ENCODE results near the gene ZNF446. TPM values are rescaled to one million over a fixed set of nuclear protein-coding genes. Genes with fewer than 3 reads are reported as not detected.

The ZNF446 gene
- total and polyA plus RNA-seq, 9 of the 15 experiments (the other 6 are each of a cell fraction or from before 2014, with no cell fraction given), result 0.07 to 4.8 (median 1.2) TPM

DNA sequence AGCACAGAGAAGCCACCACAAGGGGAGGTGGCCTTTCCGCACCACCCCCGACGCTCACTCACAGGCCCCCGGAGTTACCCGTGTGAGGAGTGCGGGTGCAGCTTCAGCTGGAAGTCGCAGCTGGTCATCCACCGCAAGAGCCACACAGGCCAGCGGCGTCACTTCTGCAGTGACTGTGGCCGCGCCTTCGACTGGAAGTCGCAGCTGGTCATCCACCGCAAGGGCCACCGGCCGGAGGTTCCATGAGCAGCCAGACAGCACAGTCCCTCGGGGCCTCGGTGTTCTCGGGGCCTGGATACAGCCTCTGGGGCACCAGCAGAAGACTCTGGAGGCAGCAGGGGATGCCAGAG is 4.3 kb downstream of the ZNF446 start:
- no peak overlapping the region for H3K4me2 ChIP-seq (ENCODE audit: insufficient read depth, low read length)
- no peak overlapping the region for H3K4me3 ChIP-seq
- ATAC-seq, result no peak
- H3K27ac ChIP-seq (ENCODE audit: extremely low read depth, low read depth, low read length), result no peak overlapping the region
- no peaks in the 10 kb centered on the region for H3K9me1 ChIP-seq (ENCODE audit: control insufficient read depth, insufficient read depth, low read length)
- intact Hi-C loops (cut with micrococcal nuclease) (no loop called here), in situ Hi-C loops (cut with MboI) (no loop called here)
- CTCF ChIA-PET (ENCODE audit: low intra/inter-chr PET ratio), result no interaction called here
- no peaks in the 10 kb centered on the region for H3K27me3 ChIP-seq (ENCODE audit: control insufficient read depth in 2 of 2, insufficient read depth in 2 of 2, low read length in 2 of 2)
- DNase-seq (ENCODE audit: extremely low read depth in 1 of 4, low spot score in 3 of 4), result no peak
- BruUV-seq (replicated peaks), result no TSS peak
- H3K4me1 ChIP-seq (replicated peaks in 1 of 2; ENCODE audit: control insufficient read depth in 2 of 2, insufficient read depth in 2 of 2, low read length in 2 of 2), result peaks cover 11 to 36% of the 10 kb centered on the region in 2 experiments
- 92% methylated on average over 7 of the region's 20 CpGs for WGBS (ENCODE audit: insufficient coverage, low coverage, missing lambda C conversion rate)
- H3K9ac ChIP-seq (ENCODE audit: insufficient read depth in 1 of 2, low read depth in 2 of 2, low read length in 2 of 2), result 0 out of 4 replicates have a peak overlapping the region, but pooled peaks of 1 of the 2 experiments have one; percentile 8
- H3K36me3 ChIP-seq (ENCODE audit: control insufficient read depth, insufficient read depth, low read length), result peaks cover 44% of the 10 kb centered on the region; the same call in 2 of the 3 replicates
- no peaks in the 10 kb centered on the region for H3K9me3 ChIP-seq (replicated peaks; ENCODE audit: control insufficient read depth, insufficient read depth, low read depth, low read length)
- 0 out of 2 replicates have a peak, but pooled peaks cover 1% of the 10 kb centered on the region for H4K20me1 ChIP-seq (replicated peaks; ENCODE audit: control insufficient read depth, insufficient read depth, low read length)
- H2AFZ ChIP-seq (ENCODE audit: low read depth, low read length), result no peak overlapping the region
- no peak for FAIRE-seq
- POLR2A ChIA-PET, result interaction anchor here (0.7 kb wide), 1 partner anchor 9 kb away, joined by 3 read pairs; no protein-coding TSS in a partner anchor
- TF ChIP-seq STAT5A (IDR thresholded peaks at IDR 0.05; ENCODE audit: borderline replicate concordance, low read length), result no peak
- TF ChIP-seq RBFOX2 (IDR thresholded peaks at IDR 0.05; ENCODE audit: low read depth, low read length), result peak; percentile 19
- peak; percentile 19; the same call in 1 of the 2 replicates for TF ChIP-seq POLR2G (IDR thresholded peaks at IDR 0.05; ENCODE audit: low read depth, low read length)
- H3K79me2 ChIP-seq (ENCODE audit: control insufficient read depth, insufficient read depth, low read length), result no peaks in the 10 kb centered on the region; the same call in 1 of the 3 replicates

DNA sequence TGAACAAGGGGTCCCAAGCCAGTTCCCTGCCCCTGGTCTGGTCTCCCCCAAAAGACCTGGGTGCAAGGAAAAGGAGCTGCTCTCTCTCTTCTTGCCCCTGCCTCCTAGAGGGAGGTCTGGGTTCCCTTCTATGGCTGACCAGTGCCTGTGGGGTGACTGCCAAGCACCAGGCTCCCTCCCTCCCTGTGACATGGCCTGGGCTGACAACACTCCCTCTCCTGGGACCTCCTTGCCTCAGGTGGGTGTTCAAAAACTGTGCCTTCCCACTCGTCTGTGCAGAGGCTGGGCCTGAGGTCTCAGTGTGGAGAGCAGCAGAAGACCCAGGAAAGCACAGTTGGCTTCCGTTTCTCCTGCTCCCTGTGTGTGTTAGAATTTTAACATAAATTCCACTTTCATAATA is 4.7 kb downstream of the ZNF446 start:
- Histone ChIP-seq H2AFZ (ENCODE audit: low read depth, low read length) (no peak overlapping the region), H4K20me1 (replicated peaks; ENCODE audit: control insufficient read depth, insufficient read depth, low read length) (no peaks in the 10 kb centered on the region), H3K9me3 (replicated peaks; ENCODE audit: control insufficient read depth, insufficient read depth, low read depth, low read length) (no peaks in the 10 kb centered on the region), H3K9ac (ENCODE audit: insufficient read depth in 1 of 2, low read depth in 2 of 2, low read length in 2 of 2) (no peak overlapping the region), H3K4me3 (no peak overlapping the region), H3K79me2 (ENCODE audit: control insufficient read depth, insufficient read depth, low read length) (no peaks in the 10 kb centered on the region; the same call in 1 of the 3 replicates), H3K27me3 (ENCODE audit: control insufficient read depth in 2 of 2, insufficient read depth in 2 of 2, low read length in 2 of 2) (no peaks in the 10 kb centered on the region), H3K4me1 (replicated peaks in 1 of 2; ENCODE audit: control insufficient read depth in 2 of 2, insufficient read depth in 2 of 2, low read length in 2 of 2) (peaks cover 11 to 34% of the 10 kb centered on the region in 2 experiments), H3K36me3 (ENCODE audit: control insufficient read depth, insufficient read depth, low read length) (peaks cover 44% of the 10 kb centered on the region; the same call in 2 of the 3 replicates), H3K4me2 (ENCODE audit: insufficient read depth, low read length) (no peak overlapping the region), H3K9me1 (ENCODE audit: control insufficient read depth, insufficient read depth, low read length) (no peaks in the 10 kb centered on the region), H3K27ac (ENCODE audit: extremely low read depth, low read depth, low read length) (no peak overlapping the region)
- intact Hi-C loops (cut with micrococcal nuclease), result no loop called here
- BruUV-seq (replicated peaks), result no TSS peak
- DNase-seq (ENCODE audit: extremely low read depth in 1 of 4, low spot score in 3 of 4) (no peak), ATAC-seq (no peak), FAIRE-seq (no peak)
- WGBS (ENCODE audit: insufficient coverage, low coverage, missing lambda C conversion rate), result 9% methylated on average over 1 of the region's 2 CpGs
- CTCF ChIA-PET (ENCODE audit: low intra/inter-chr PET ratio), result no interaction called here
- TF ChIP-seq MEF2A (IDR thresholded peaks at IDR 0.05; ENCODE audit: control insufficient read depth, low read depth, low read length) (no peak), TOE1 (IDR thresholded peaks at IDR 0.05; ENCODE audit: borderline replicate concordance) (no peak), TOE1 (CRISPR knock-in tag; IDR thresholded peaks at IDR 0.05; ENCODE audit: borderline replicate concordance, low read depth) (no peak), RAD51 (IDR thresholded peaks at IDR 0.05; ENCODE audit: borderline replicate concordance, low read depth) (no peak), ZNF589 (CRISPR knock-in tag; IDR thresholded peaks at IDR 0.05; ENCODE audit: low read depth) (no peak), KLF1 (tag; IDR thresholded peaks at IDR 0.05) (no peak), KAT2B (IDR thresholded peaks at IDR 0.05; ENCODE audit: low read depth, low read length) (no peak), SPI1 (IDR thresholded peaks at IDR 0.05; ENCODE audit: borderline replicate concordance, low read depth, low read length) (no peak), NUFIP1 (IDR thresholded peaks at IDR 0.05; ENCODE audit: partially characterized antibody) (no peak), ZNF584 (CRISPR knock-in tag; IDR thresholded peaks at IDR 0.05; ENCODE audit: low read depth) (no peak)
- TF ChIP-seq, protein P1, sequence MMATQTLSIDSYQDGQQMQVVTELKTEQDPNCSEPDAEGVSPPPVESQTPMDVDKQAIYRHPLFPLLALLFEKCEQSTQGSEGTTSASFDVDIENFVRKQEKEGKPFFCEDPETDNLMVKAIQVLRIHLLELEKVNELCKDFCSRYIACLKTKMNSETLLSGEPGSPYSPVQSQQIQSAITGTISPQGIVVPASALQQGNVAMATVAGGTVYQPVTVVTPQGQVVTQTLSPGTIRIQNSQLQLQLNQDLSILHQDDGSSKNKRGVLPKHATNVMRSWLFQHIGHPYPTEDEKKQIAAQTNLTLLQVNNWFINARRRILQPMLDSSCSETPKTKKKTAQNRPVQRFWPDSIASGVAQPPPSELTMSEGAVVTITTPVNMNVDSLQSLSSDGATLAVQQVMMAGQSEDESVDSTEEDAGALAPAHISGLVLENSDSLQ (IDR thresholded peaks at IDR 0.05), result no peak
- in situ Hi-C loops (cut with MboI), result no loop called here
- POLR2A ChIA-PET, result interaction anchor here (0.6 to 0.9 kb wide), 2 partner anchors 15 to 510 kb away, joined by 3 read pairs; no protein-coding TSS in a partner anchor
